MM.1S (cell line): ENCODE measurements around the gene TCF12.

ENCODE experiments used
- DNase-seq: peaks from one replicate; pipeline ENCODE4 v3.0.0-alpha.2; 2015
- H2AFZ ChIP-seq: fragments of 300-600 bp; sonication (generic); 2 replicates; pipeline ENCODE4 v1.6.0; 2016; ENCODE audit warnings: antibody characterized with exemption, low read length
- H3F3A ChIP-seq: fragments of 300-600 bp; sonication (generic); 2 replicates; pipeline ENCODE4 v1.6.1; 2016; ENCODE audit warnings: mild to moderate bottlenecking, antibody characterized with exemption, low read length, moderate library complexity, mixed read lengths; ENCODE audit not compliant: insufficient read depth
- H3K27ac ChIP-seq: fragments of 300-600 bp; sonication (generic); 2 replicates; pipeline ENCODE4 v1.5.1; 2016; ENCODE audit warnings: mild to moderate bottlenecking, low read length
- H3K27me3 ChIP-seq: fragments of 300-600 bp; sonication (generic); replicated peaks from 2 replicates; pipeline ENCODE4 v1.6.0; 2016; ENCODE audit warnings: low read length; ENCODE audit not compliant: insufficient read depth
- H3K36me3 ChIP-seq: fragments of 300-600 bp; sonication (generic); replicated peaks from 2 replicates; pipeline ENCODE4 v1.6.1; 2016; ENCODE audit warnings: mild to moderate bottlenecking, low read length, mixed read lengths; ENCODE audit not compliant: insufficient read depth
- H3K4me1 ChIP-seq: fragments of 300-600 bp; sonication (generic); 2 replicates; pipeline ENCODE4 v1.6.1; 2016; ENCODE audit warnings: low read length, mixed read lengths
- H3K4me2 ChIP-seq: fragments of 300-600 bp; sonication (generic); 2 replicates; pipeline ENCODE4 v1.6.0; 2016; ENCODE audit warnings: low read depth, low read length
- H3K4me3 ChIP-seq: fragments of 300-600 bp; sonication (generic); 2 replicates; pipeline ENCODE4 v1.5.1; 2016; ENCODE audit warnings: low read length, mixed read lengths
- H3K79me2 ChIP-seq: fragments of 300-600 bp; sonication (generic); 2 replicates; pipeline ENCODE4 v1.6.1; 2016; ENCODE audit warnings: mixed run types, low read length, mixed read lengths
- H3K9ac ChIP-seq: fragments of 300-600 bp; sonication (generic); 2 replicates; pipeline ENCODE4 v1.6.1; 2016; ENCODE audit warnings: low read length, mixed read lengths
- H3K9me2 ChIP-seq: fragments of 300-600 bp; sonication (generic); replicated peaks from 2 replicates; pipeline ENCODE4 v1.6.1; 2016; ENCODE audit warnings: mild to moderate bottlenecking, low read length, mixed read lengths; ENCODE audit not compliant: insufficient read depth
- H3K9me3 ChIP-seq: fragments of 300-600 bp; sonication (generic); replicated peaks from 2 replicates; pipeline ENCODE4 v1.6.1; 2016; ENCODE audit warnings: mild to moderate bottlenecking, low read length, mixed read lengths; ENCODE audit not compliant: insufficient read depth
- H4K20me1 ChIP-seq: fragments of 300-600 bp; sonication (generic); 2 replicates; pipeline ENCODE4 v1.6.1; 2016; ENCODE audit warnings: mild to moderate bottlenecking, low read length, moderate library complexity, mixed read lengths; ENCODE audit not compliant: insufficient read depth
- EZH2 ChIP-seq: fragments of 300-600 bp; sonication (generic); optimal IDR thresholded peaks from 2 replicates; pipeline ENCODE3; 2017; ENCODE audit warnings: low read depth, mild to moderate bottlenecking, antibody characterized with exemption, low read length, mixed read lengths
- EZH2phosphoT487 ChIP-seq: fragments of 300-600 bp; sonication (generic); IDR thresholded peaks from 2 replicates; pipeline ENCODE4 v1.6.1; 2018; ENCODE audit warnings: antibody characterized with exemption, low read length
- TF ChIP-seq, protein P1 (sequence below): fragments of 300-600 bp; sonication (generic); IDR thresholded peaks from 2 replicates; pipeline ENCODE4 v1.5.1; 2016; ENCODE audit warnings: antibody characterized with exemption, low read length, mixed read lengths

TCF12 gene

GRCh38 chr15:57237301-57237642 lies 318.8 kb downstream of the TCF12 start:
- no peak for TF ChIP-seq EZH2phosphoT487
- no peak for TF ChIP-seq EZH2
- TF ChIP-seq, protein P1, sequence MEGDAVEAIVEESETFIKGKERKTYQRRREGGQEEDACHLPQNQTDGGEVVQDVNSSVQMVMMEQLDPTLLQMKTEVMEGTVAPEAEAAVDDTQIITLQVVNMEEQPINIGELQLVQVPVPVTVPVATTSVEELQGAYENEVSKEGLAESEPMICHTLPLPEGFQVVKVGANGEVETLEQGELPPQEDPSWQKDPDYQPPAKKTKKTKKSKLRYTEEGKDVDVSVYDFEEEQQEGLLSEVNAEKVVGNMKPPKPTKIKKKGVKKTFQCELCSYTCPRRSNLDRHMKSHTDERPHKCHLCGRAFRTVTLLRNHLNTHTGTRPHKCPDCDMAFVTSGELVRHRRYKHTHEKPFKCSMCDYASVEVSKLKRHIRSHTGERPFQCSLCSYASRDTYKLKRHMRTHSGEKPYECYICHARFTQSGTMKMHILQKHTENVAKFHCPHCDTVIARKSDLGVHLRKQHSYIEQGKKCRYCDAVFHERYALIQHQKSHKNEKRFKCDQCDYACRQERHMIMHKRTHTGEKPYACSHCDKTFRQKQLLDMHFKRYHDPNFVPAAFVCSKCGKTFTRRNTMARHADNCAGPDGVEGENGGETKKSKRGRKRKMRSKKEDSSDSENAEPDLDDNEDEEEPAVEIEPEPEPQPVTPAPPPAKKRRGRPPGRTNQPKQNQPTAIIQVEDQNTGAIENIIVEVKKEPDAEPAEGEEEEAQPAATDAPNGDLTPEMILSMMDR, result no peak
- H3K27me3 ChIP-seq, result no peaks in the 10 kb centered on the region
- no peak overlapping the region for H3K4me3 ChIP-seq
- H3K4me1 ChIP-seq, result no peaks in the 10 kb centered on the region
- H3K79me2 ChIP-seq, result no peaks in the 10 kb centered on the region
- no peak for DNase-seq
- no peak overlapping the region for H3K9ac ChIP-seq
- no peak overlapping the region for H3K27ac ChIP-seq
- no peaks in the 10 kb centered on the region for H3F3A ChIP-seq
- no peaks in the 10 kb centered on the region for H3K36me3 ChIP-seq
- no peak overlapping the region for H3K4me2 ChIP-seq
- no peaks in the 10 kb centered on the region for H3K9me2 ChIP-seq
- no peak overlapping the region for H2AFZ ChIP-seq
- no peaks in the 10 kb centered on the region for H4K20me1 ChIP-seq
- no peaks in the 10 kb centered on the region for H3K9me3 ChIP-seq

DNA sequence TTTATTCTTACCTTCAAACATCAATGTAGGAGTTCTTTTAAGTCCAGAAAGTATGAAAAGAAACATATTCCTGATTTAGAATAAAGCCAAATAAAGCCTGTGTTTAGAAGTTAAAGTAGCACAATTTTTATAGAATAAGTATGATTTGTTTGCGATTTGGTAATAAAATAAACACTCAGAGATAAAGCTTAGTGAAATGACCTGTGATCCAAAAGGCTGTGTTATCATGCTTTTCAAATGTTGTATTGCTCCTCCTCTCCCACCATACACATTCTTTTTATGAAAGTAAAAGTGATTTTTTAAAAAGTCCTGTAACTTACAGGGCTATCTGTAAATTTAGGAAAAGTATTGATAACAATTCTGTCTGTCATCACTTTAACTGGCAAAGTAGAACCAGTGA lies 319.2 kb downstream of the TCF12 start:
- Histone ChIP-seq H3F3A (no peaks in the 10 kb centered on the region), H3K36me3 (no peaks in the 10 kb centered on the region)

DNA sequence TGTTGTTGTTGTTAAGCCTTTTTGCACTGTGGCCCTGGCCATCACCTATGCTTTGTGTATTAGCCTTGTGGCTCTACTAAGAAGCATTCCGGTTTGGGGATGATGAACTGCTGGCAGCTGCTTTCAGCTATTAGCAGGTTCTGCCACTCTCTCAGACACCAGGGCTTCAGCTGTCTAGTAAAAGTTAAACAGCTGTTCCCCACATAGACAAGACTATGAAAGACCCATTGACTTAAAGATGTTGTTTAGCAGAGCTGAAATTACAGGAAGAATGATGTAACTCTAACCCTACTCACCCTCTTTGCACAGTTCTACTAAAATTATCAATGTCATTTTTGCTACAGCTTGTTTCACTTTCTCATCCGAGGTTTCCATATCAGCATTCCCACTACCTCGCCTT lies 326.7 kb downstream of the TCF12 start:
- Histone ChIP-seq H3K9me2 (no peaks in the 10 kb centered on the region), H3F3A (no peaks in the 10 kb centered on the region), H3K27ac (no peak overlapping the region), H3K4me3 (no peak overlapping the region), H2AFZ (no peak overlapping the region), H4K20me1 (no peaks in the 10 kb centered on the region), H3K9me3 (no peaks in the 10 kb centered on the region), H3K4me2 (no peak overlapping the region), H3K36me3 (no peaks in the 10 kb centered on the region), H3K9ac (no peak overlapping the region), H3K4me1 (no peaks in the 10 kb centered on the region), H3K27me3 (no peaks in the 10 kb centered on the region), H3K79me2 (no peaks in the 10 kb centered on the region)
- DNase-seq, result no peak
- TF ChIP-seq EZH2phosphoT487 (no peak), EZH2 (no peak)
- TF ChIP-seq, protein P1, result no peak

More for the DNA sequence above, 319.2 kb downstream of the TCF12 start:
- Histone ChIP-seq H3K4me3 (no peak overlapping the region), H4K20me1 (no peaks in the 10 kb centered on the region), H2AFZ (no peak overlapping the region), H3K27me3 (no peaks in the 10 kb centered on the region), H3K9ac (no peak overlapping the region), H3K79me2 (no peaks in the 10 kb centered on the region), H3K9me2 (no peaks in the 10 kb centered on the region), H3K9me3 (no peaks in the 10 kb centered on the region), H3K4me2 (no peak overlapping the region), H3K4me1 (no peaks in the 10 kb centered on the region), H3K27ac (no peak overlapping the region)
- no peak for DNase-seq
- TF ChIP-seq, protein P1, result no peak
- TF ChIP-seq EZH2, result no peak
- TF ChIP-seq EZH2phosphoT487, result no peak

DNA sequence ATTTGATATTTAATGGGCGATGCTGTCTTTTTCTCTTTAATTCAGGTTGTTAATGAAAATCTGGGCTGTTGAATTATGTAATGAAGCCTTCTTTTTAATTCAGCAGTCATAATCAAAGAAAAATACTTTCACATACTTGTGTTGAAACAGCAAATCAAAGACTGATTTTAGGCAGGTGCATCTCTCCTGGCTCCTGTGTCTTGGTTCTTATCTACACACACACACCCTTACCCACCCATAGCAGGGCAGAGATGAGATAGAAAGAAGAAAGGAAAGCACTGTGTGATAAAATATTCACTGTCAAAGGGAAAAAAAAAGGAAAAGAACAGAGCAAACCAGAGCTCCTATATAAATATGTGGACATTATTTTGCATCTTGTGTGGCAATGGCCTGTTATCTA lies 327.3 kb downstream of the TCF12 start:
- DNase-seq, result no peak

More for the DNA sequence above, 327.3 kb downstream of the TCF12 start:
- no peaks in the 10 kb centered on the region for H3K27me3 ChIP-seq
- no peak overlapping the region for H3K4me2 ChIP-seq
- H3K9me3 ChIP-seq, result no peaks in the 10 kb centered on the region
- H3K79me2 ChIP-seq, result no peaks in the 10 kb centered on the region
- no peaks in the 10 kb centered on the region for H3K9me2 ChIP-seq
- no peak overlapping the region for H2AFZ ChIP-seq
- no peaks in the 10 kb centered on the region for H3F3A ChIP-seq
- TF ChIP-seq EZH2, result no peak
- TF ChIP-seq, protein P1, result no peak
- no peak for TF ChIP-seq EZH2phosphoT487
- no peak overlapping the region for H3K27ac ChIP-seq
- no peak overlapping the region for H3K9ac ChIP-seq
- no peaks in the 10 kb centered on the region for H3K36me3 ChIP-seq
- H3K4me3 ChIP-seq, result no peak overlapping the region
- H3K4me1 ChIP-seq, result no peaks in the 10 kb centered on the region
- no peaks in the 10 kb centered on the region for H4K20me1 ChIP-seq
